Fibroblast of lung (primary cell): ENCODE results near the gene DUSP16. TPM values are rescaled to one million over a fixed set of nuclear protein-coding genes. Genes with fewer than 3 reads are reported as not detected.
"Not testable (repeated sequence)": the region's sequence is repeated elsewhere in the genome, so short reads cannot be mapped to it uniquely, and the experiment has no call there.

ENCODE experiments used
- DNase-seq, 2 donors: peaks; one replicate each; pipeline versions ENCODE4 v3.0.0 to v3.0.0-alpha.2; 2010; ENCODE audit warnings: low read depth in 2 of 2
- H2AFZ ChIP-seq: 2 replicates; pipeline ENCODE4 v1.5.1; 2012; ENCODE audit warnings: low read length, control low read depth, inconsistent platforms
- H3K27ac ChIP-seq: 2 replicates; pipeline ENCODE4 v1.5.1; 2011; ENCODE audit warnings: low read length, control low read depth; ENCODE audit not compliant: insufficient read depth
- H3K27me3 ChIP-seq: 2 replicates; pipeline ENCODE4 v1.5.1; 2011; ENCODE audit warnings: mild to moderate bottlenecking, low read length; ENCODE audit not compliant: control insufficient read depth, insufficient read depth
- H3K36me3 ChIP-seq: 2 replicates; pipeline ENCODE4 v1.5.1; 2011; ENCODE audit warnings: low read length; ENCODE audit not compliant: control insufficient read depth, insufficient read depth
- H3K4me1 ChIP-seq: 2 replicates; pipeline ENCODE4 v1.5.1; 2011; ENCODE audit warnings: low read length; ENCODE audit not compliant: control insufficient read depth, insufficient read depth; ENCODE audit errors: extremely low read depth
- H3K4me2 ChIP-seq: 2 replicates; pipeline ENCODE4 v1.5.1; 2011; ENCODE audit warnings: low read length, control low read depth; ENCODE audit not compliant: insufficient read depth; ENCODE audit errors: extremely low read depth
- H3K4me3 ChIP-seq, 4 experiments: fragments of 200-600 bp in 1 of 4; sonication (generic) in 1 of 4; replicated peaks in 1 of 4; 2 replicates each; pipeline ENCODE4 v1.5.1; 2011 to 2016; ENCODE audit warnings: low read length in 4 of 4, low read depth in 3 of 4, mild to moderate bottlenecking in 3 of 4, control low read depth in 2 of 4, inconsistent platforms in 1 of 4, mixed read lengths in 1 of 4; ENCODE audit not compliant: insufficient read depth in 1 of 4; ENCODE audit errors: control extremely low read depth in 1 of 4
- H3K79me2 ChIP-seq: 2 replicates; pipeline ENCODE4 v1.5.1; 2012; ENCODE audit warnings: mild to moderate bottlenecking, low read length, inconsistent platforms; ENCODE audit not compliant: control insufficient read depth, insufficient read depth
- H3K9ac ChIP-seq: 2 replicates; pipeline ENCODE4 v1.5.1; 2011; ENCODE audit warnings: mild to moderate bottlenecking, low read length, control low read depth; ENCODE audit not compliant: insufficient read depth
- H3K9me3 ChIP-seq: 2 replicates; pipeline ENCODE4 v1.5.1; 2012; ENCODE audit warnings: low read depth, low read length; ENCODE audit not compliant: control insufficient read depth, insufficient read depth
- H4K20me1 ChIP-seq: 2 replicates; pipeline ENCODE4 v1.5.1; 2011; ENCODE audit warnings: low read length; ENCODE audit not compliant: control insufficient read depth, insufficient read depth; ENCODE audit errors: extremely low read depth
- CTCF ChIP-seq, 2 donors: IDR thresholded peaks in 1 of 2; conservative IDR thresholded peaks in 1 of 2; 1 replicate in 1 of 2; 2 replicates in 1 of 2; pipeline ENCODE4 v1.5.1; 2011 to 2012; ENCODE audit warnings: low read length in 2 of 2, control low read depth in 1 of 2, inconsistent platforms in 1 of 2, low read depth in 1 of 2, mild to moderate bottlenecking in 1 of 2
- EZH2 ChIP-seq: IDR thresholded peaks from 2 replicates; pipeline ENCODE4 v1.5.1; 2012; ENCODE audit warnings: low read length, control low read depth, mild to moderate bottlenecking; ENCODE audit errors: missing control alignments
- polyA plus RNA-seq, 2 donors: library from polyadenylated mRNA; depleted of rRNA in 1 of 2; stranded (reverse) in 1 of 2; unstranded in 1 of 2; fragments of >200 nt; gene quantifications; 2 replicates each; pipeline ENCODE4 v1.2.1, GENCODE V29; 2011 to 2012; ENCODE audit warnings: missing spikeins in 1 of 2
- total RNA-seq: library from RNA; depleted of rRNA; stranded (reverse); fragments of >200 nt; gene quantifications from 2 replicates; pipeline ENCODE4 v1.2.1, GENCODE V29; 2014

DUSP16 gene
- total and polyA plus RNA-seq, 2 donors (not counting 1 experiment from before 2014, with no cell fraction given), result 9.4 to 15.2 TPM

GRCh38 chr12:12592930-12593329 is 30.3 kb upstream of the DUSP16 start:
- H3K4me1 ChIP-seq, result no peaks in the 10 kb centered on the region

GRCh38 chr12:12590961-12591360 is 28.3 kb upstream of the DUSP16 start:
- Histone ChIP-seq H2AFZ (no peak overlapping the region), H3K9ac (no peak overlapping the region), H3K4me1 (no peaks in the 10 kb centered on the region), H3K79me2 (no peaks in the 10 kb centered on the region), H3K36me3 (no peaks in the 10 kb centered on the region), H4K20me1 (no peaks in the 10 kb centered on the region), H3K9me3 (no peaks in the 10 kb centered on the region), H3K4me3 (no peak overlapping the region), H3K27me3 (peaks cover 9% of the 10 kb centered on the region), H3K4me2 (no peak overlapping the region), H3K27ac (no peak overlapping the region)
- DNase-seq, result no peak
- TF ChIP-seq CTCF (conservative IDR thresholded peaks at IDR 0.05 in 1 of 2, IDR thresholded peaks at IDR 0.05 in 1 of 2; ENCODE audit: low read depth in 1 of 2, low read length in 2 of 2), result no peak
- TF ChIP-seq EZH2, result no peak

More at GRCh38 chr12:12592930-12593329, 30.3 kb upstream of the DUSP16 start:
- no peaks in the 10 kb centered on the region for H3K79me2 ChIP-seq
- no peaks in the 10 kb centered on the region for H3K9me3 ChIP-seq
- no peak overlapping the region for H3K4me3 ChIP-seq
- peaks cover 9% of the 10 kb centered on the region for H3K27me3 ChIP-seq
- H3K9ac ChIP-seq, result no peak overlapping the region
- H4K20me1 ChIP-seq, result no peaks in the 10 kb centered on the region
- H2AFZ ChIP-seq, result no peak overlapping the region
- H3K27ac ChIP-seq, result no peak overlapping the region
- peak; percentile 11 to 71 for DNase-seq
- H3K36me3 ChIP-seq, result no peaks in the 10 kb centered on the region
- no peak for TF ChIP-seq CTCF (conservative IDR thresholded peaks at IDR 0.05 in 1 of 2, IDR thresholded peaks at IDR 0.05 in 1 of 2; ENCODE audit: low read depth in 1 of 2, low read length in 2 of 2)
- TF ChIP-seq EZH2, result no peak
- no peak overlapping the region for H3K4me2 ChIP-seq

GRCh38 chr12:12588436-12588835 is 25.8 kb upstream of the DUSP16 start:
- H4K20me1 ChIP-seq, DNase-seq, H3K27ac ChIP-seq, H2AFZ ChIP-seq, H3K79me2 ChIP-seq, H3K4me3 ChIP-seq, H3K9ac ChIP-seq, H3K36me3 ChIP-seq, H3K9me3 ChIP-seq, H3K4me1 ChIP-seq, H3K4me2 ChIP-seq: not testable (repeated sequence)
- peaks cover 16% of the 10 kb centered on the region for H3K27me3 ChIP-seq
